GM19438 (cell line): ENCODE results near the gene SLC6A12.
"Not testable (repeated sequence)": the region's sequence is repeated elsewhere in the genome, so short reads cannot be mapped to it uniquely, and the experiment has no call there.

Source experiments
- ATAC-seq: cut with Tn5 transposase; IDR thresholded peaks from one replicate; pipeline ENCODE4 v1.9.1; 2021; ENCODE audit warnings: low read depth; ENCODE audit not compliant: unreplicated experiment

SLC6A12 gene

DNA sequence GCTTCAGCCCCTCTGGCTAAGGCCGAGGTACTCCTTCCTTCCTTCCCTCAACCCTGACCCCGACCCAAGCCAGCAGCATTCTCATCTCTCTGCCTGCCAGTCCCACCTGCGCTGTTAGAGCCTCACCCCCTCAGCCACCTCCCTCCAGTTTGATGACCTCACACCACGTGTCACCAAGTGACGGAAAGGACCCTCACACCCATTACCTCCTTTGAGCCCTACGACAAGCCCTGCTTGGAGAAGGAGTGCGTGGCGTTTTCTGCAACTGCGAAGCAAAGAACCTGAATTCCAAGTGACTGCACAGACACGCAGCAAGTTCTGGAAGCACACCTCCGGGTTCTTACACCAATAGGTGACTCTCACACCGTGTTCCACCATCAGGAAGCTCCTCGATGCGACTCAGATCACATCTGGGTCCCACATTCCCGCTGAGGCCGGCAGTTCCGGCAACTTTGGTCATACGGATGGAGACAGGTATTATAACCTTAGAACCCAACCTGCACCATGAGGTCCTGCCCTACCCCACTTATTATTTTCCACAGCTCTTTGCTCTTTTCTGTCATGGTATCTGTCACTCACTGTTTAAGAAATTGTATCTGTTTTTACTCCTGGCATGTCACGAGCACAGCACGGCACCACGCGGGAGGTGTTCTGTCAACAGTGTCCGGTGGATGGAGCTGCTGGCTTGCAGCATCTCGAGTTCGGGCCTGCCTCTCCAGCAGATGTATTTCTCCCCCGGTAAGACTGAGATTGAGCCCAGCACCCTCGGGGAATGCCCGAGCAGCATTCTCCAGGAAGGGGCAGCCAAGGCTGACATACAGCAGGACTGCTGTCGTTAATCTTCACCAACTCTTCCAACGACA lies 5.0 kb upstream of the SLC6A12 start:
- no peak for ATAC-seq

DNA sequence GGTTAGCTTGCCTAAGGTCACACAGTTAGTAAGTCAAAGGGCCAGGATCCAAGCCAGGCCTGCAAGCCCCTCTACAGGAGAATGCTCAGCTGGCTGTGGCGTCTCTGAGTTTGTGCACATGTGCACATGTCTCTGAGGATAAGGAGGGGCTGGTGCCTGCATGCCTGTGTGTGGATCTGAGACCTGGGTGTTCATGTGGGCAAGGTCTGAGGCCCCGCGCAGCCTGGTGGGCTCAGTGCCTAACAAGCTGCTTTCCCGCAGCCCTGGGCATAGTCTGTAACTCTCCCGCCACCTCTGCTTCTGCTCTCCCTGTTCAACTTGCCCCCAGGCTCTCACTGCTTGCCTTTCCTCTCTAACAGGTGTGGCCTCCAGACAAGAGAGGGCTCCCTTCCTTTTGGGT lies 4.3 kb upstream of the SLC6A12 start:
- no peak for ATAC-seq

GRCh38 chr12:217029-217428 lies 3.1 kb upstream of the SLC6A12 start:
- ATAC-seq: not testable (repeated sequence)

DNA sequence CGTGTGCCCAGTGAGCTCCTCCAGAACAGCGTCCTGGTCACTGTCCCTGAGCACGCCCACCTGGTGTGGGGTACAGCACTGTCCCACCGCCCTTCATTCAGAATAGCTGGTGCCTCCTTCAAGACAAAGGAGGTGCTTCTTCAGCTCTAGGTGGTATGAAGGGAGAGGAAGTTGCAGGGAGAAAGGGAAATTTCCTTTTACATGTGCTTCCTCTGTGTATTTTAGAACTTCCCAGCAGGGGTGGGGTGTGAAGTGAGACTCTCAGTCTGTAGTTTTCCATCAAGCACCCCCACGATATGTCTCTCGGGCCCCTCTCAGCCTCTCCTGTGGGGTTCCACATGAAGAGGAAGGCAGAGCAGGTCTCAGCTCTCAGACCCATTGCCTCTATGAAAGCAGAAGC lies 1.2 kb upstream of the SLC6A12 start:
- no peak for ATAC-seq

DNA sequence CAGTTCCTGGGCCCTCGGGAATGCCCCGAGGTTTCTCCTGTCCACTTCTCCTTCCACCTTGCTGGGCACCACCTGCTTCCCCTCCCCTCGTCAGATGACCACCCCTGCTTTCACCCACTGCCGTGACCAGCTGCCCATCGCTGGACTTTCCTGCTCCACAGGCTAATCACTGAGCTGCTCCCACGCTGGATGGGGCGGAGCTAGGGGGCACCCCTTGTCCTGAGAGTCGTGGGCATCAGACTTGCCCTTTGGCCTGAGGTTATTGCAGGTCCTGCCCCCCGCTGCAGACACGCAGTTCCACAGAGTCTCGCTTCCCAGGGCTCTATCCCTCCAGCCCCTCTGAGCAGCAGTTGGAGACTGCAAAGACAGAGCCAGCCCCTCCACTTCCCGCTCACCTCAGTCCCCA lies 427 bp downstream of the SLC6A12 start:
- no peak for ATAC-seq

- no peak for ATAC-seq
Measured at GRCh38 chr12:212715-213526, 1.0 kb downstream of the SLC6A12 start.

DNA sequence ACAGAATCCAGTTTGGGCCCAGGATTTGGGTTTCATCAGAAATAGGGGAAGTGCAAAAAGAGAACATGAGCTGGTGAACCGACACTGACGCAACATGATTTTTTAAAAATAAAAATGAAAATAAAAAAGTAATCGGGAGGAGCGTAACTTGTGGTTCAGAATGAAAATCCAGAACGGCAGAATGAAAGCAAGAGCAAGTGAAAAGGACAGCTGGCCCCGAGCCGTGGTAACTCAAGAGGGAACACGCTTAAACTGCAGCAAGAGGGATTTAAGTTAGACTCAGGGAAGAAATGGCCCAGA lies 1.6 kb downstream of the SLC6A12 start:
- no peak for ATAC-seq

GRCh38 chr12:211639-212414 lies 2.1 kb downstream of the SLC6A12 start:
- ATAC-seq: no peak

- no peak for ATAC-seq
Measured at GRCh38 chr12:211142-211465, 2.9 kb downstream of the SLC6A12 start.

DNA sequence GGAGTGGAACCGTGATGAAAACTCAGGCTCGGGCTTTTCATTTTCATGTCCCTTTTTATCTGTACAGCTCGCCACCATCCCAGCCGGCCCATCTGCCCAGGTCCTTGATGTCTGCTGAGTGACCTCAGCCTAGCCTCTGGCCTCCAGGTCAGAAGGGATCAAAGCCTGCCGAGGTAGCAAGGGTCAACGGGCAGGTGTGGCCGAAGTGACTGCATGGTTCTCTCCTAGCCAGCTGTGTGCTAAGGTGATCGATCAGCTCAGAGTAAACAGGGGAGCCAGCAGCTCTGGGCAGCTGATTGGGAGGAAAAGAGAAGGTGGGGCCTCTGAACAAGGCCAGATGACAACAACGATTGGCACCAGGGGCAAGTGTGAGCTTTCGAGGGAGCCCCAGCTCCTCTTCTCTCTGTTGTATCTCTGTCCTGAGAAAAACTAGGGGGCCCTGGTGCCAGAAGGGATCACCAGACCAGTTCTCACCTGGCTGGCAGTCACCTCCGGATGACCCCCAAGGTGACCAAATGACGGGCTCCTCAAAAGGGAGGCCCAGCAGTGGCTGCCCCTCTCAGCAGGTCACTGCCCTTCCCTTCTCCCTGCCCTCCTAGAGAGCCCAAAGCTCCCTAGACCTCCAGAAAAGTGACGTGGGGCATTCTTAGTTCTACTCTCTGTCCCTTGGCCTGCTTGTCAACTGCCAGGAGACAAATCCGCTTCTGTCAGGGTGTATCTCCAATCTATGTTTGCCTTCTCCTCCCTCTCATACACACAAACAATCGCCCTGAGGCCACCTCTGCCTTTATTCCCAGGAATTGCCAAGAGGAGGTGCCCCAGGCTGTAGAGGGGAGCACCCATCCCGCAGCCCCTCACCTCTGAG lies 3.4 kb downstream of the SLC6A12 start:
- ATAC-seq: no peak

GRCh38 chr12:209851-210250 lies 4.1 kb downstream of the SLC6A12 start:
- no peak for ATAC-seq

DNA sequence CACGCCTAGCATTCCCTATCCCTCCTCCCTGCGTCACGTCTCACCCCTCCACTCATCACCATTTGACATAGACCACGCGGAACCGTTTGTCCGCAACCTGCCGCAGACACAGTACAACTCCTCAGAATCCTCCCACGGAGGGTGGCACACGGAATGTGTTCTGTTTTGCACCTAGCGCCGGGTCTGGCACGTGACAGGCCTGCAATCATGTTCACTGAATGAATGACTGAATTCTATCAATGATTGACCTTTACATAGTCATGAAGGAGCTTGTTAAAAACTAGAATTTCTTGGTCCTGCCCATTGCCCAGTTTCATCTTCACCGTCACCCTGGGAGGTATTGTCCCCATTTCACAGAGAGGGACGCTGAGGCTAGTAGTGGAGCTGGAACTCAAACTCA lies 4.7 kb downstream of the SLC6A12 start:
- no peak for ATAC-seq

DNA sequence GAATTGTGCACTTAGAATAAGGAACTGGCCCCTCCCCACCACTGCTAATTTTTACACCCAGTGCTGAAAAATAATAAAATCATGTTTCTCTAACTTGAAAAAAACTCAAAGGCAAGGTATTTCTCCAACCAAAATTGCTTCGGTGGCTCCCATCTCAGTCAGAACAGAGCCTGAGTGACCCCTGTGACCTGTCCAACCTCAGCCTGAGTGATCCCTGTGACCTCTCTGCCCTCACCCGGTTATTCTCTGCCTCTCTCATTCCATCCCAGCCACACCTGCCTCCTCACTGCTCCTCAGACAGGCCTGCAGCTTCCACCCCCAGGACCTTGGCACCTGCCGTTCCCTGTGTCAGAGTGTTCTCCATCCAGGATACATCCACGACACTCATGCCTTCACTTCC lies 5.1 kb downstream of the SLC6A12 start:
- no peak for ATAC-seq

GRCh38 chr12:207804-208203 lies 6.2 kb downstream of the SLC6A12 start:
- no peak for ATAC-seq

DNA sequence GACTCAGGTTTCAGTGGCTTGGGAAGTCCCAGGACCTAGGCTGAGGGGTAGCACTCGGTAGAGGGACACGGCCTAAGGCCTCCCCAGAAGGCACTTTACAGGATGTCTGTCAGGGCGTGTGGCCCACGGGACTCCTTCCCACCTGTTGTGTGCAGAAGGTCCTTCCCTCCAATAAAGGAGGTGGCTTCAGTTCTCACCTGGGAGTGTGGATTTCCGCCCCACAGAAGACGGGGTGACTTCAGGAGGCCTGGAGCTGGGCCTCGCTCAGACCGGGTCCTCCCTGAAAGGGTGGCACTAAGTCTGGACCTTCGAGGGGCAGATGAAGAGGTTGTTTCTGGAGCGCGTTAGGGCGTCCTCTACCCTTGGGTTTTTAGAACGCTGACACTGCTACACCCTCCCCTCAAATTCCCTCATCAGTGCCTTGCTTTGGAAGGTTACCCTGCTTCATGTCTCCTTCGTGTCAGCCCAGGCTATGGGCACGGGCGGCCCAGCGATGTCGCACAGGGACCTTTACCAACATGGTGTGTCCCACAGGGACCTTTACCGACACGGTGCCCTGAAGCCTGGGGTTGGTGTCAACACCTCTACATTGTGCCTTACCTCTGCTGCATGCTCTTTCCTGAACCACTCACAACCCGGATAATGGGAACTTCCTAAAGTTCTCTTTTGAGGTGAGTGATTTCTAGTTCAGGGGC lies 7.1 kb downstream of the SLC6A12 start:
- ATAC-seq: no peak

DNA sequence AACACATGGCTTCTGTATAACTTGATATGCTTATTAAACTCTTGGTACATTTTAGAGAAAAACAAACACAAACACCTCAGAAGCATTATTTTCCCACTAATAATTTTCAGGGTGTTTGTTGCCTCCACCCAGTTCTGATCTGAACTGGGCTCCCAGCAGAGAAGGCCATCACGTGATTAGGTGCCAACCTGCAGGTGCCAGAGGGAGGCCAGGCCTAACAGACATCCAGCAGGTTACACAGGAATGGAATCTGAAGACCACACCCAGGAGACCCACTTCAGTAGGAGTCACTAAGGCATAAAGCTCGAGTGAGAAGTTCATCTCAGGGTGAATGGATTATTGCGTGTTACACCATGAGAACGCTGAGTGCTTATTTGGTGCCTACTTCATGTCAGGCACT lies 8.9 kb downstream of the SLC6A12 start:
- ATAC-seq: no peak

GRCh38 chr12:204261-204678 lies 9.7 kb downstream of the SLC6A12 start:
- ATAC-seq: no peak

DNA sequence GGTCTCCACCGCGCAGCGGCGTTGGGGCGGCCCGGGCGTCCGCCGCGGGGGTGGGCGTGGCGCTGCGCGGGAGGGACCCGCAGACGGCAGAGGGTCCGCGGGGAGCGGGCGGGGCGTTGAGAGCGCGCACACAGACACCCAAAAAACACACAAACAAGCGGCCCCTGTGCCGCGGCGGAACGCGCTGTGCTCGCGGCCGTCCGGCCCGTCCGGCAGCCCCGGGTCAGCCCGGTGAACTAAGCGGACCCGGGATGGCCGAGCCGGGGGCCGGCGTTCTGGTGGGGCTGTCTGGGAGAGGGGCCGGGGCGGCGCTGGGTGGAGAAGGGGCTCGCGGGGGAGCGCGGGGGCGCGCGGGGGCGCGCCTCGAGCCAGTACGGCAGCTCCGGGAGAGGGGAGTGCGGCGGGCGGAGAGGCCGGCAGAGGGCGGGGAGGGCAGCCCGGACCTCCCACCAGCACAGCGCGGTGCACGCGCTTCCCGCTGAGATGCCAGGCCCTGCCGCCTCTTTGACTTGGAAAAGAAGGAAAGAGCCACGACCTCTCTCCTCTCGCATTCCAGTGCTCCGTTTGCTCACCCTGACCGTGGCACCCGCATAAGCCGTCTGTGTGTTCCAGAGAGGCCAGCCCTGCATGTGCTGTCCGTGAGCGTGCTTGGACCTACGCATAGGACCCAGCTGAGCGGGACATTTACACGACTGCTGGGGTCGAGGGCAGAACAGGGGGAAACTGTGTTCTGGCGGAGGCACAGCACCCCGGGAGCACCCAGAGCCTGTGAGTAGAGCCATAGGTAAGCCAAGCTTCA lies 10.3 kb downstream of the SLC6A12 start:
- ATAC-seq: no peak

DNA sequence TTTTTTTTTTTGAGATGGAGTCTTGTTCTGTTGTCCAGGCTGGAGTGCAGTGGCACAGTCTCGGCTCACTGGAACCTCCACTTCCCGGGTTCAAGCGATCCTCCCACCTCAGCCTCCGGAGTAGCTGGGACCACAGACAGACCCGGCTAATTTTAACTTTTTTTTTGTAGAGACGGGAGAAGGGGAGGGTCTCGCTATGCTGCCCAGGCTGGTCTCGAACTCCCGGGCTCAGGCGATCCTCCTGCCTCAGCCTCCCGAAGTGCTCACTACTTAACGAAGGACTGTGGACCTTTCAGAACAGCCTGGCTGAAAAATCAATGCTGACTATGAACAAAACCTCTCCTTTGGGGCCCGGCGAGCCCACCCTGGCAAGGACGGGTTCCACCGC lies 10.9 kb downstream of the SLC6A12 start:
- ATAC-seq: no peak
